Activated CD8-positive, alpha-beta memory T cell treated with anti-CD3 and anti-CD28 coated beads, Interleukin-2, amount 50 U/mL, for 24 hours (primary cell): ENCODE results near the gene PSD4.

Source experiments
- DNase-seq: peaks from one replicate; pipeline ENCODE4 v3.0.0-alpha.2; 2020; ENCODE audit errors: extremely low read depth

PSD4 gene

GRCh38 chr2:113207021-113207420 is 33.2 kb downstream of the PSD4 start:
- DNase-seq: no peak

GRCh38 chr2:113208396-113208795 is 34.6 kb downstream of the PSD4 start:
- no peak for DNase-seq

DNA sequence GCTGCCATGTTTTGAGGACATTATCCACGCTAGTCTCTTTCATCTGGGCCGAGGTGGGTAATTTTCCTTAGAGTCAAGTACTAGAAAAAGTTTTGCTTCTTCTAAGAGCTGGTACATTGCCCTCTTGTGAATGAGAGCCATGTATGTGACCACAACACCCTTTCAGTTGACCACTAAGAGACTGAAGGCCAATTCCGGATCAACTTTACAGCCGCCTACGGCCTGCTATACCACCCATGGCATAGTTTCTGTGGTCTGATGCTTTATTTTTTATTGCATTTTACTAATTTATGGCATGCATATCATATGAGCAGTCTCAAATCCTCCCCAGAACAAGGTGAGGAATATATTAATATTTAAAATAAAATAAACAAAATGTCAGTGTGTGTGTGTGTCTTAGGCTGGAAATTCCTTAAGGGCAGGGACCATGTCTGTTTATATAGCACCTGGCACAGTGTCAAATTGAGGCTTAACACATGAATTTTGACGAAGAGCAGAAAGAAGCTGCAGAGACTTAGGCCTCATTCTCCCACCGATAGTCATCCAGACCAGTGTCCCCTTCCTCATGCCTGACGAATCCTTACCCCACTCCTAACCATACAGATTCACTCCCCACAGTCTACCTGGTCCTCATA is 35.4 kb downstream of the PSD4 start:
- no peak for DNase-seq

DNA sequence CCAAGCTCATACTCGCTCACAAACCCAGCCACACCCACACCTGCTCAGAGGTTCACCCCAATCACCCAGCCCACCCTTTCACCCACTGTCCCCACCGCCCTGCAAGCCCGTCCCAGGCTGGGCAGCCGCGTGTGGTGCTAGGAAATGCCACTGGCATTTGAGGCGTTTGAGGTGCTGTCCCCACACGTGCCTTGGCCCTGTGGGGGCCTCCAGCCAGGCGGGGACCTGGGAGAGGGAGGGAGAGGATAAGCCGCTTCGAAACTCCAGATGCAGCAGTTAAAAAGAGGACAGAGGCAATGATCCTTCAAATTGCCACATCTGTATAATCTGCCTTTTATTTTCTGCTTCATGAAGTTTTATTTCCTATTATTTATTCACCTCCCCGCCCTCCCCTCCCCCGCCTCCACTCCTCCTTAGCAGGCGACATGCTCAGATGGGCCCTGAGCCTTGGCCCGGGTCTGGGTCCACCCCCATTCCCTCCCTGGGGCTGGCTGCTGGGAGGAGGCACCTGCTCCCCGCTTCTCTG is 35.9 kb downstream of the PSD4 start:
- no peak for DNase-seq

DNA sequence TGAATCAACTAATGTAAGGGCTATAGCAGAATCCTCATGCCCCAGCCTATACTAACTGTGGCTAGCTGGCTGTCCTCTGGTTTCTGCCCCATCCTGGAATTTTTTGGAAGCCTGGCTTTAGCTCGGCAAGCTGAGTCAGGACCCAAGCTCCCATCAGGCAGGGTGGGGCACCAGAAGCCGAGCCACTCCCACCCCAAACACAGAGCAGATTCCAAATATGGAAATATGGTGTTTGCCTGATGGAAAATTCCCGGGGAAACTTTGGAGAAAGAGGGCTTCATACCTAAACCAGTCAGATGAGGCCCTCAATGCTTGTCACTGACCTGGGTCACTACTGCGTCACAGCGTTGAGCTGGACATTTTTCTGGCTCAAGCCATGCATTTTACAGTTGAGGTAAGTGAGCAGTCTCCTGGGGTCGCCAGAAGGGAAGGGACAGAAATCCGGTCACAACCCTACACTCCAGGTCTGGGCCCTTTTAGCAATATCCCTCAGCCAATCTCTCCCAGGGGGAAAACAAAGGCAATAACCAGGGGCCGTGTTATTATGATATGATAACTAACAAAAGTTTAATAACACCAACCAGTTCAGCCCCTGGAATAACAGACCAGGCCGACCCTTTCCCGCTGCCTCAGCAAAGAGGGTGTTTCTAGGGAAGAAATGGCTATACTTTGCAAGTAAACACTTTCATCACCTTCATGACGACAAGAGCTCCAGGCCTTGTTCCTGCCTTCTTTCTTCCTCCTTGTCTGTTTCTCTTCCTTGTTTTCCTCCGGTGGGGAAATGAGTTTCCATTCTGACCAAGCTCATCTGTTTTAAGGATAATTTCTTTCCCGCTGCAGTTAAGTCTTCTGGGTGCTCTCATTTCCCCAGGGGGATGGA is 37.7 kb downstream of the PSD4 start:
- no peak for DNase-seq

DNA sequence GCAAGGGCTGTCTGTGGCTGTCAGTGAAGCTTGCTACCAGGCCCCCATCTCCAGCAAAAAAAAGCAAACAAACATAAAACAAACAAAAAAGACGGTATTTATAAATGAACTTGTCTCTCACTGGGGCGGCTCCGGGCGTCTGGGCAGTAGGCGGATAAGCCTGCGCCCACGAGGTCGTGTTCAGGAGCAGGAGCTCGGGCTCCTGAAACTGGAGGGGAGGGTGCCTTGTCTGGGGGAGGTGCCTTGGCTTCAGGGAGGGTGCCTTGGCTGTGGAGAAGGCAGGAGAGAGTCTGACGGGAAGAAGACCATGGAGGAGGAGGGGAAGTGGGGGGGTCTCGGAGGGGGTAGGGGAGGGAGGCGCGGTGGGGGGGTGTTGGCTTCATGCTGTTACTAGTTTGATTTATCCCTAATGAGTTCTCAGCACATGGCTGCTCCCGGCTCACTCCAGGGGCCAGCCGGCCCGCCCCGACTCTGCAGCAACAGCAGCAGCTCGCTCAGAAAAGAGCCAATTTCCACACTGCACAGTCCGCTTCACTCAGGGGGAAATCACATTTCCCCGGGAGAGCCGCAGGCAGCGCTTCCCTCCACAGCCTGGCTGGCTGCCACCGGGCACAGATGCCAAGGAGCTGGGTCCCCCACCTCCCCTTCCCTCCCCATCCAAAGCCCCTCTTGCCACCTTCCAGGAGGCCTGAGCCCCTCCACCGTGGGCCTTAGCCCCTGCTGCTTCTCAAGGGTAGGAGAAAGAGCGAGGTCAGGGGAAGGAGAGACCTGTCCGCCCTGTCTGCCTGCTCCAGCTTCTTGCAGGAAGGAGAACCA is 38.7 kb downstream of the PSD4 start:
- DNase-seq: no peak

DNA sequence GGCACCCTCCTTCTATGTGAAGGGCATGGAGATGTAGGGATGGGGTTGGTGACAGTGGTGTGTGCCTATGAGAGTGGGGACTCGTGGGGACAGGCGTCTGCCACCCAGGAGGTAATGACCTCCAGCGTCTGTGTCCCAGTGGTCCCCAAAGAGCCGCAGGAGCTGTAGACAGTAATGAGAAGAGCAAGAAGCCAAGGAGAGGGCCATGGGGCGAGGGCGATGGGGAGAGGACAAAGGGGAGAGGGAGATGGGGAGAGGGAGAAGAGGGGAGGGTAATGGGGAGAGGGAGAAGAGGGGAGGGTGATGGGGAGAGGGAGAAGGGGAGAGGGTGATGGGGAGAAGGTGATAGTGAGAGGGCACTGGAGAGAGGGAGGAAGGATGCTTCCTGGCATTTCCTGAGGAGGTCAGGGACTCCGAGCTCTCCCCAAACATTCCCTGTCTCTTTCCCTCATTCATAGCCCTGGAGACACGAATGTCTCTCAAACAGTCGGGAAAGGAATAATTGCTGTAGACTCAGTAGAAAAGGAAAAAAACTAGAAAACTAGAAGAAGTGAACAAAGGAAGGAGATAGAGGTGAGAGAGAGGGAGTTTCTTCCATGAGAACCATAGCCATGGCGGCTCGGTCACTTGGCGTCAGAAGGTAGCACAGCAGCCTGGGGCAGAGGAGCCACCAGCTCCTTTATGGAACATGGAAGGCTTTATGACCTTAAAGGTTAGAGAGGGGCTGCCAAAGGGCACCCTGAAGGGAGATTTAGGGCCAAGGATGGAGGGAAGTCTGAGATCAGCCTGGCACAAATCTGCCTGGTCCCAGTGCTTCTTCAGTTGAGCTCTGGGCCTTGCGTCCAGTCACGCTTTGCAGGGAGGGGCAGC is 39.5 kb downstream of the PSD4 start:
- DNase-seq: no peak

DNA sequence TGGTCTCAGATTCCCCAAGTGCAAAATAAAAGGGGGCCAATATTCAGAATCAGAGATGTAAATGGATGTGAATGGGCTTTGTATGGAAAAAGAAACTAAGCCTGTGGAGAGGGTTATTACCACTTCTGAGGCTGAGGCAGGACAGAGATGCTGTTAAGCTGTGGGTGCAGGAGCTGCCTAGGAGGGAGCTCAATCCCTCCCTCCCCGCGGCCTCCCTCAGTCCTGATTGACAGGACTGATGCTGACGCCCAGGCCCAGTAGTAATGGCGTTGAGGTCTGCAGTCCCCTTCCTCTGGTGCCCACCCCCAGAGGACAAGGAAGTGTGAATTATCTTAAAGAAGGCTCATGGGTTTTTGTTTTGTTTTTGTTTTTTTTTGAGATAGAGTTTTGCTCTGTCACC is 40.4 kb downstream of the PSD4 start:
- DNase-seq: no peak

- DNase-seq: no peak
Observed at GRCh38 chr2:113215056-113215455, 41.3 kb downstream of the PSD4 start.

- DNase-seq: no peak
Observed at GRCh38 chr2:113216321-113216720, 42.5 kb downstream of the PSD4 start.

DNA sequence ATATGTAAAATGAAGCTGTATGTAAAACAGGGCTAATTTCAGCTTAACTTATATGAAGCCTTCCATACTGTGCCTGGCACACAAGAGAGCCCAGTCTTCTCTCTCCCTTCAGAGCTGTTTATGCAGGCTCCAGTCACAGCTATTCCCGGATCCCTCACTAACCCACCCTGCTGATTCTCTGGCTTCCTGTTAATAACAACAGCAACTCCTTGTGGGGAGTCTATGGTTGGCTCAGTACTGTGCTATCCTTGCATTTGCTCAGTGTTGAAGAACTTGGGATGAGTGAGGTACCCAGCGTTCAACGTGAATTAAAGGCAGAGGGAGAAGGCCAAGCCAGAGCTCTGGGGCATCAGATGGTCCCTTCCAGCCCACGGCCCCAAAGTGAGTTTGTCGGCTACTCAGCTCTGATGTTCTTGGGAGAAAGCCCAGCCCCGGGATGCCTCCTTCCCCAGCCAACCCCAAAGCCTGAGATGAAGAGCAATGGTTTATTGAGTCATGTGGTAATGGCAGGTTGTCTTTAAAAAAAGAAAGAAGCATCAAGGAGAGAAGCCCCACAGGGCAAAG is 43.2 kb downstream of the PSD4 start:
- no peak for DNase-seq

DNA sequence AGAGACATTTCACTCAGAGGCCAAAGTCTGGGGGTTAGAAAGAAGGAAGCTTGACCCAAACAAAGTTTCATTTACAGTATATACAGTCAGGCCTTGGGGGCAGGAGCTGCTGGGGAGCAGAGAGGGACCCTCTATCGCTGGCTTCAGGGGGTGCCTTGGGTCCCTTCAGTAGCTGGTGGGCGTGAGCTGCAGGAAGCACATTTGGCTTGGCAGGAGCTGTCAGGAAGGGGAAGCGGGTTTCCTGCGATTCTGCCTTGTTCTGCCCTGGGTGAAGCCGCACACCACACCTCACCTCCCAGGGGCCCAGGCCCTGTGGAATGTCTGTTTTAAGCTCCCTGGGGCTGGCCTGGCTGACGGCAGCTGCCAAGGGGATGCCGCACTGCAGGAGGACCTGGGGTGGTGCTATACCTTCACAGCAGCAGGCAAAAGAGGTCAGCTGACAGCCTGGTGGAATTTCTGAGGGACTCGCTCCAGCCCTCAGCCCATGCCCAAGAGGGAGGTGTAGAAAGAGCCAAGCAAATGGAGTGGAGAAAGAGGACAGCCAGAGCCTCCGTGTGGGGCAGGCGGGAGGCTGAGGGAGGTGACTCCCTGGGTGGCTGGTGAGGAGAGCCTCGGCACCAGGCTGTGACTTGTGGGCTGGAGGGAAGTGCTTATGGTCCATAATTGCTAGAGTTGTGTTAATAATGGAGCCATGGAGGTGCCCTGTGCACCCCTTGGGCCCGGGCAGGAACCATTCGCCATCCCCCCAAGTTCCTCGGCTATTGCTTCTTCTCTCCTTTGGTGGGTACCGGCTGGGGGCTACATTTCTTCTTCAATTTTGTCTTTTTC is 43.9 kb downstream of the PSD4 start:
- no peak for DNase-seq

DNA sequence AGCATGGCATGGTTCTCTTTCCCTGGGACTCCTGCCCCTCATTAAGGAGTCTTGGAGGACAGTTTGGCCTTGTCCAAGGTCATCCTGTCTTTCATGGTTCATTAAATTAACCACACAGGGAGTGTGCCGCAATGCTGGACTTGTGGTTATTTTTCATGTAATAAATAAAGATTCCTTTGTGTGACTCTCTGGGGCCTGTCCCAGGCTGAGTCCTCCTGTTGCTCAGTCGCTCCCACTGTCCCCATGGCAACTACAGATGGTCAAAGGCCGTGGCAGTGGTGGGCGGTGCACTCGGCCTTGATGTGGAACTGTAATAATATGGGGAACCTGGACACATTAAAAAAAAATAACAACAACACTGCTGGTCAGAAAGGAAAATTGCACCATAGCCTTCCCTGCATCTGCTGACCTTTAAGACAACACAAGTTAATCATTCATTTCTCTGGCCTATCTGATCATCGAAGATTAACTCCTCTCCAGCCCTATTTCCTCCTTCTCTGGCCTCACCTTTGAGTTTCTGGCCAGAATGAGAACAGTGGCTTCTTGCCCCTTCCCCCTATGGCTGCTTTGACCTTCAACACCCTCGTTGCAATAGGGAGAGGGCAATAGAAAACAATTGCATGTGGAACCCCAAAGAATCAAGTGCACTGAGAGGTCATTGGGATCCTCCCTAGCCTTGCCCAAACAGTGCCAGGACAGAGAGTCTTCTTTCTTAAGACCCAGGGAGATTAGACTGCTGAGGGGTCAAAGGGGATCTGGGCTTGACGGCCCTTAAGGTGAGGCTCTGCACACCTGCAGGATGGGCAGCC is 44.7 kb downstream of the PSD4 start:
- no peak for DNase-seq

- no peak for DNase-seq
Observed at GRCh38 chr2:113219092-113219441, 45.3 kb downstream of the PSD4 start.

DNA sequence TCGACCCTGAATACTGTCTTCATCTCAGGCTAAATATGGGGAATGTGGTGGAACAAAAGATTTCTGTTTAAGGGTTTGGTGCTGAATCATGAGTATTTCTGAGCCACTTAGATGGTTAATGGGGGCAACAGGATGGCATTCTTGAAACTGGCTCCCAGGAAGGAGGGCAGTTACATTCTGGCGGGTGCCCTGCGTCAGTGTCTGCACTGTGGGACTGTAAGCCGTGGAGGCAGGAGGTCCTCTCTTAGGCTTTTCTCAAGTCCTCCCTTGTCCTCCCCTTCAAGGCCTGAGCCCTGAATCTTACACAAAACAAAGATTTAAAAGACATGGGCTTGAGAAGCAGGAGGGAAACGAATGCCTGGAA is 45.7 kb downstream of the PSD4 start:
- DNase-seq: no peak

GRCh38 chr2:113219889-113220641 is 46.3 kb downstream of the PSD4 start:
- no peak for DNase-seq

- DNase-seq: no peak
Observed at GRCh38 chr2:113220970-113221708, 47.4 kb downstream of the PSD4 start.

DNA sequence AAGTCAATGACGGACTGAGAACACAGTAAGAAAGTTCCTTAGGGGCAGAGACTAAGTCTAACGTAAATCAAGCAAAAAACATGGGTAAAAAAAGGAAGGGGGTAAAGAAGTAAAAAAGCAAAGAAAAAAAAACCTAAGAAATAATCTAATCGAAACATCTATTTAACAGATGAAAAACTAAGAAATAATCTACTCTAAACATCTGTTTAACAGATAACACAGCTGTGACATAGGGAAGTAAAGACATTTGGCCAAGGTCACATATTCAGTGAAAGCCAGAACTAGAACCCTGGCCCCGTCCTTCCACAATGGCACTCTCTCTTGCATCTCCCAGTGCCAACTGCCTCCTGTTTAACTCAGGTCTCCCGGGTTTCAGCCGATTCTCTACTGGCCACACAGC is 48.1 kb downstream of the PSD4 start:
- no peak for DNase-seq
